Effector memory CD8-positive, alpha-beta T cell (primary cell): ENCODE data around the gene TRIM5.
A peak's percentile ranks its signal among the peaks of the same experiment; 100 is the strongest.
"Not testable (repeated sequence)": the region's sequence is repeated elsewhere in the genome, so short reads cannot be mapped to it uniquely, and the experiment has no call there.

ENCODE experiments used
- ATAC-seq: fragments of 150-1000 bp; cut with Tn5 transposase; replicated peaks from 2 replicates; pipeline ENCODE4 v1.10.0; 2021; ENCODE audit warnings: mild to moderate bottlenecking, moderate library complexity
- DNase-seq, 3 experiments: peaks; one replicate each; pipeline ENCODE4 v3.0.0; 2021
- H3K27ac Mint-ChIP-seq, 2 donors: one replicate each; pipeline ENCODE4 v1.8.0; 2022; ENCODE audit warnings: mild to moderate bottlenecking in 2 of 2, mixed read lengths in 2 of 2, moderate library complexity in 2 of 2
- H3K27me3 Mint-ChIP-seq, 2 donors: one replicate each; pipeline ENCODE4 v1.8.0; 2022; ENCODE audit warnings: mixed read lengths in 2 of 2
- H3K36me3 Mint-ChIP-seq: one replicate; pipeline ENCODE4 v1.8.0; 2022; ENCODE audit warnings: mild to moderate bottlenecking, moderate library complexity, mixed read lengths; ENCODE audit not compliant: insufficient read depth
- H3K4me1 Mint-ChIP-seq, 2 donors: one replicate each; pipeline ENCODE4 v1.8.0; 2022; ENCODE audit warnings: low read depth in 2 of 2, mixed read lengths in 2 of 2
- H3K4me3 Mint-ChIP-seq, 2 donors: one replicate each; pipeline ENCODE4 v1.8.0; 2022; ENCODE audit warnings: mild to moderate bottlenecking in 2 of 2, mixed read lengths in 2 of 2, moderate library complexity in 2 of 2
- H3K9me3 Mint-ChIP-seq, 2 donors: one replicate each; pipeline ENCODE4 v1.8.0; 2022; ENCODE audit warnings: mixed read lengths in 2 of 2

The TRIM5 gene

DNA sequence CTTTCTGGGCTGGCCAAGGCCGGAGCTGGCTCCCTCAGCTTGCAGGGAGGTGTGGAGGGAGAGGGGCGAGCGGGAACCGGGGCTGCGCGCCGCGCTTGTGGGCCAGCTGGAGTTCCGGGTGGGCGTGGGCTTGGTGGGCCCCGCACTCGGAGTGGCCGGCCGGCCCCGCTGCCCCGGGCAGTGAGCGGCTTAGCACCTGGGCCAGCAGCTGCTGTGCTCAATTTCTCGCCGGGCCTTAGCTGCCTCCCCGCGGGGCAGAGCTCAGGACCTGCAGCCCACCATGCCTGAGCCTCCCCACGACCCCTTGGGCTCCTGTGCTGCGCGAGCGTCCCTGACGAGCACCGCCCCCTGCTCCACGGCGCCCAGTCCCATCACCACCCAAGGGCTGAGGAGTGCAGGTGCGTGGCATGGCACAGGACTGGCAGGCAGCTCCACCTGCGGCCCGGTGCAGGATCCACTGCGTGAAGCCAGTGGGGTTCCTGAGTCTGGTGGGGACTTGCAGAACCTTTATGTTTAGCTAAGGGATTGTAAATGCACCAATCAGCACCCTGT is 1.9 kb downstream of the TRIM5 start:
- H3K27me3 Mint-ChIP-seq, ATAC-seq, H3K9me3 Mint-ChIP-seq, DNase-seq: not testable (repeated sequence)
- H3K36me3 Mint-ChIP-seq = peaks cover 30% of the 10 kb centered on the region
- H3K4me1 Mint-ChIP-seq = peaks cover 21 to 40% of the 10 kb centered on the region in 2 donors
- H3K27ac Mint-ChIP-seq = peak overlapping the region; percentile 95 to 96
- H3K4me3 Mint-ChIP-seq = peak overlapping the region; percentile 88

DNA sequence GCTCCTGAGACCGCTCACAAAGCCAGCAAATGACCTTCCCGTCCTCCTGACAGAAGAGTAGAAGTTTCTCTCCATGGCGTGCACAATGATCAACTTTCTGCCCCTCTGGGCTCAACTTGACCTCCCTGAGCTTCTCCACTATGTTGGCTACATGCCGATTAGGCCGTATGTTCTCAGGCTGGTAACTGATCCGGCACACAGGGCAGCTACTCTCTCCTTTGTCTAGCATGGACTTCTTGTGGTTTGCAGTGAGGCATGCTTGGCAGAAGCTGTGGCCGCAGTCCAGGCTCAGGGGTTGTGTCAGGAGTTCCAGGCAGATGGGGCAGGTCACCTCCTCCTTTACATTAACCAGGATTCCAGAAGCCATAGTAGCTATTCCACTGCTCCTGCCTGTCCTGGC is 5.1 kb downstream of the TRIM5 start:
- H3K27ac Mint-ChIP-seq = peak overlapping the region in 1 of 2 donors; percentile 39
- ATAC-seq = no peak
- no peak for DNase-seq
- no peaks in the 10 kb centered on the region for H3K9me3 Mint-ChIP-seq
- peaks cover 18 to 35% of the 10 kb centered on the region in 2 donors for H3K4me1 Mint-ChIP-seq
- H3K27me3 Mint-ChIP-seq = no peaks in the 10 kb centered on the region
- no peak overlapping the region for H3K4me3 Mint-ChIP-seq
- peaks cover 41% of the 10 kb centered on the region for H3K36me3 Mint-ChIP-seq

DNA sequence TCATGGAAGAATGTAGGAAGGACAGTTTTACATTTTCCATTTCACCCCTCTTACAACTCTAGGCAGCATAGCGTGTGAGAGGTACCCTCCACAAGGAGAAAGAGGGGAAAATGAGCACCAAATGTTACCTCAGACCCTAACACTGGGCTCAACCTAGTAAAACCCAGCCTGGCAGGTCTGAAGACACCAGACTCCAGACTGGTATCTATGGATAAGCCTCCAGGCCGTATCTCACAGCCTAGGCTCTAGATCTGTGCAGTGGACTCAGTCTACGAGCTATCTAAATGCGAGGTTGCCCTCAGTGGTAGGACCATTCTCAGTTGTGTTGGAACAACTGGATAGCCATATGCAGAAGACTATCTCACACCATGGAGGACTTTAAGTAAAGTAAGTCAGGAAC is 10.5 kb downstream of the TRIM5 start:
- no peak for ATAC-seq

DNA sequence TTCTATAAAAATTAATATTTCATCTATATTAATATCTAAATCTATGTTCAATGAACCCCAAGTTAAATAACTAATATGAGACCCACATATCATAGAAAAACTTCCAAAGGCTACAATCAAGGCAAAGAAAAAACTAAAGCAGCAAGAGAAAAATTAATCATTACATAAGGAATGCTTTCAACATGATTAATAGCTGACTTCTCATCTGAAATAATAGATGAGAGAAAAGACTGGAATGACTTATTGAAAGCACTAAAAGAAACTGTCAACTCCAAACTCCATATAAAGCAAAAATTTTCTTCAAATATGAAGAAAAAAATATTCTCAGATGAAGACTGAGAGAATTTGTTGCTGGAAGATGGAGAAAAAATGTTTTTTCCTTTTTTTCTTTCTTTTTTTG is 13.0 kb downstream of the TRIM5 start:
- peaks cover 1 to 22% of the 10 kb centered on the region in 2 donors for H3K4me1 Mint-ChIP-seq
- H3K27me3 Mint-ChIP-seq = no peaks in the 10 kb centered on the region
- no peak overlapping the region for H3K4me3 Mint-ChIP-seq
- H3K27ac Mint-ChIP-seq = no peak overlapping the region
- H3K36me3 Mint-ChIP-seq = peaks cover 55% of the 10 kb centered on the region
- DNase-seq = no peak
- no peak for ATAC-seq
- no peaks in the 10 kb centered on the region for H3K9me3 Mint-ChIP-seq

More for the DNA sequence above, 10.5 kb downstream of the TRIM5 start:
- Mint-ChIP-seq H3K4me3 (no peak overlapping the region), H3K27ac (no peak overlapping the region), H3K9me3 (no peaks in the 10 kb centered on the region), H3K36me3 (peaks cover 53% of the 10 kb centered on the region), H3K4me1 (peaks cover 8 to 25% of the 10 kb centered on the region in 2 donors), H3K27me3 (no peaks in the 10 kb centered on the region)
- DNase-seq = no peak

DNA sequence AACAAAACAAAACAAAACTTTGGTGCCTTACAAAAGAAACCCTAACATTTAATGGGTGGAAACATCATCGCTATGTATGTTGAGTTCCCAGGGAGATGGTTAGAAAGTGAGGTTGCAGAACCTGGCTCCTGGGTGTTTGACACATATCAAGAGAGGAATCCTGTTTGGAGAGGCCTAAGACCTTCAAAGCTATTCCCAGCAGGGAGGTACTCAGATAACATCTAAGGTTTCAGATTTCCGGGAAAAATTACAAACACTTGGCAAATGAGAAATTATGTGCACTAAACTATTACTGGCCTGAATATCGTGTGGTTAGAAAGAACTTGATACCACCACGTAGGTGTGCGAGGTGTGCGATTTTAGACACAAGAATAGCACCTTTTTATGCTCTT is 18.5 kb downstream of the TRIM5 start:
- Mint-ChIP-seq H3K9me3 (no peaks in the 10 kb centered on the region), H3K27ac (no peak overlapping the region), H3K4me1 (no peaks in the 10 kb centered on the region), H3K4me3 (no peak overlapping the region), H3K36me3 (peaks cover 67% of the 10 kb centered on the region), H3K27me3 (no peaks in the 10 kb centered on the region)
- ATAC-seq (no peak), DNase-seq (no peak)

DNA sequence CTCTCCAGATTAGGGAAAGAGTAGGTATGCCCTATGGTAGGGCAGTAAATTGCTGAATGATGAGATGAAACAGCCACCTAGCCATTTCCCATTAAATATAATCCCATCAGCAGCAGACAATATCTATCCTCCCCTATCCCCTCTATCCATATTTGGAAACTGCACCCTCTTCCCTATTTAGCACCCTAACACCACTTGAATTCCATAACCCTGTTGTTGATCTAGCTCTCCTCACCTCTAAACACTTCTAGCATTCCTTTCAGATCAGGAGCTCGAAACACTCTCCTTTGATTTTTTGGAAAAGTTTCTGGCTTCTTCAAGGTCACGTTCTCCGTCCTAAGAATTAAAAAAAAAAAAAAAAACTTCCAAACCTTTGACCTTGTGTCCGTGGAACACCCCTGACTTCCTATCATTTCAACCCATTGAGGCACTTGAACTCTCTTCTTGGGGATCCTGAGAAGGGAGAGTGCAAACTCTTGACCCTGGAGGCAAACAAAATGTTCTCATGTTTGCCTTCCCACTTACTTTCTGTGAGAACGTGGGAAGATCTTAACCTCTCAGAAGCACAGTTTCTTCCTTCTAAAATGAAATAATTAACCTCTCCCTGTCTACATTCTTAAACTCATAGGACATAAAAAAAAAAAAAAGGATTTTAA is 19.0 kb downstream of the TRIM5 start:
- Mint-ChIP-seq H3K27ac (no peak overlapping the region), H3K27me3 (no peaks in the 10 kb centered on the region), H3K9me3 (no peaks in the 10 kb centered on the region), H3K4me3 (no peak overlapping the region), H3K36me3 (peaks cover 62% of the 10 kb centered on the region), H3K4me1 (no peaks in the 10 kb centered on the region)
- ATAC-seq (no peak), DNase-seq (no peak)

DNA sequence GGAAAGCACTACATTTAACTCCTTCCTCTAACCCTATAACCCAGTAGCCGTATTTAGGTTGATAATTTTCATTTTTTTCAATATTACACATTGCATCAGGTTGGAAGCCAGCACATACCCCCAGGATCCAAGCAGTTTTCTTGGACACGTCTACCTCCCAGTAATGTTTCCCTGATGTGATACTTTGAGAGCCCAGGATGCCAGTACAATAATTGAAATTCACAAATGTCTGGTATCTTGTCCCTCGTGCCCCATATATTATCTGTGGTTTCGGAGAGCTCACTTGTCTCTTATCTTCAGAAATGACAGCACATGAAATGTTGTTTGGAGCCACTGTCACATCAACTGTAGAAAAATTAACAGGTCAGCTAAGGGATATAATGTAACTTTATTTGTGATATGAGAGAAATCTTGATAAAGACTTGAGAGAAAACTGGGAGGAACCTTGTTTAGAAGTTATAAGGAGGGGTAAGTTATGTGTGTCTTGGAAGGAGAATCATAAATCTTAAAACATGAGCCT is 19.8 kb downstream of the TRIM5 start:
- no peak for DNase-seq
- Mint-ChIP-seq H3K4me3 (no peak overlapping the region), H3K4me1 (no peaks in the 10 kb centered on the region), H3K9me3 (no peaks in the 10 kb centered on the region), H3K27me3 (no peaks in the 10 kb centered on the region), H3K27ac (no peak overlapping the region), H3K36me3 (peaks cover 54% of the 10 kb centered on the region)
- ATAC-seq = no peak

DNA sequence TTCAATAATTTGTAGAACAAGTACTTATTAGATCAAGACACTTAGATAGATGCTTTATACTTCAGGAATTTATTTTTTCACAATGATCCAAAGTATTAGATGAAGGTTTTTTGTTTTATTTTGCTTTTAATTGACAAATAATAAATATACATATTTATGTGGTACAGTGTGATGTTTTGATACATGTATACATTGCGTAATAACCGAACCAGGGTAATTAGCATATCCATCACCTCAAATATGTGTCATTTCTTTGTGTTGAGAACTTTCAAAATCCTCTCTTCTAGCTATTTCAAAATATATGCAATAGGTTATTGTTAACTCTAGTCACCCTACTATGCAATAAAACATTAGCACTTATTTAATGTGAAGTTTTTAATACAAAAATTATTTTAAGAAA is 21.4 kb downstream of the TRIM5 start:
- Mint-ChIP-seq H3K27ac (no peak overlapping the region), H3K4me3 (no peak overlapping the region), H3K9me3 (no peaks in the 10 kb centered on the region), H3K27me3 (no peaks in the 10 kb centered on the region), H3K36me3 (peaks cover 43% of the 10 kb centered on the region), H3K4me1 (no peaks in the 10 kb centered on the region)
- ATAC-seq (no peak), DNase-seq (no peak)

DNA sequence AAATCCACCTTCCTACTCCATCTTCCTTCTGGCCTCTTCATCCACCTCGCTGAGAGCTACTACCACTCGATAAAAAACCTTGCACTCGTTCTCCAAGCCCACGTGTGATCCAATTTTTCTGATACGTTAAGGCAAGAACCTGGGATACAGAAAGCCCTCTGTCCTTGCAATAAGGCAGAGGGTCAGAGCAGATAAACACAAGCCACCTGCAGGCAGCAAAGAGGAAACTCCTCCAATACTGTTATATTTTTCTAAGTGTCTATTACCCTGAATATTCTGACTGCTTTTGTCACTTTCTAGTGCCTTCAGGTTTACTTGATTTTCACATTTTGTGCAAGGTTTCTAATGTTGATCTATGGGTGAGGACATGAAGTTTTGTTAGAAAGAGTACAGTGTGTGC is 26.6 kb downstream of the TRIM5 start:
- H3K27me3 Mint-ChIP-seq = no peaks in the 10 kb centered on the region
- H3K4me3 Mint-ChIP-seq = no peak overlapping the region
- H3K4me1 Mint-ChIP-seq = no peaks in the 10 kb centered on the region
- H3K36me3 Mint-ChIP-seq = peaks cover 5% of the 10 kb centered on the region
- ATAC-seq (no peak), DNase-seq (no peak)
- no peaks in the 10 kb centered on the region for H3K9me3 Mint-ChIP-seq
- no peak overlapping the region for H3K27ac Mint-ChIP-seq

DNA sequence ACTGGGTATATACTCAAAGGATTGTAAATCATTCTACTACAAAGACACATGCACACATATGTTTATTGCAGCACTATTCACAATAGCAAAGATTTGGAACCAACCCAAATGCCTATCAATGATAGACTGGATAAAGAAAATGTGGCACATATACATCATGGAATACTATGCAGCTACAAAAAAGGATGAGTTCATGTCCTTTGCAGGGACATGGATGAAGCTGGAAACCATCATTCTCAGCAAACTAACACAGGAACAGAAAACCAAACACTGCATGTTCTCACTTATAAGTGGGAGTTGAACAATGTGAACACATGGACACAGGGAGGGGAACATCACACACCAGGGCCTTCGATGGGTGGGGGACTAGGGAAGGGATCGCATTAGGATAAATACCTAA is 27.9 kb downstream of the TRIM5 start:
- H3K36me3 Mint-ChIP-seq, DNase-seq, H3K27me3 Mint-ChIP-seq, ATAC-seq, H3K27ac Mint-ChIP-seq, H3K4me1 Mint-ChIP-seq, H3K4me3 Mint-ChIP-seq, H3K9me3 Mint-ChIP-seq: not testable (repeated sequence)

DNA sequence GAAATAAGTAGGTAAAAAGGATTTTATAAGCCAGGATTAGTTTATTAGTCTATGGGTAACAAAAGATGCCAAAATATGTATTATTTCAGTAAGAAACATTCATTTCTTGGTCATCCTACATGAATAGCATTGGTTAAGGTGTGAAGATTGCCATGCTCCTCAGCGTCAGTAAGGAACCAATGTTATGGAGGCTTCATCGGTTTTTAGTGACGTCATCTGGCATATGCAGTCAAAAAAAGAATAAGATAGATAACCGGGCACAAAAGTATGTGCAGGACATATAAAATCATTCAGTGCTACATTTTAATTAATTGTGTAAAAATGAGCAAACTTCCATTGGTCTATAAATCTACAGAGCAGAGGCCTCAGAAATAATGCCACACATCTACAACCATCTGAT is 29.4 kb downstream of the TRIM5 start:
- Mint-ChIP-seq H3K27ac (no peak overlapping the region), H3K36me3 (no peaks in the 10 kb centered on the region), H3K27me3 (no peaks in the 10 kb centered on the region), H3K9me3 (peaks cover 0 to 1% of the 10 kb centered on the region in 2 donors), H3K4me1 (no peaks in the 10 kb centered on the region), H3K4me3 (no peak overlapping the region)
- no peak for ATAC-seq
- no peak for DNase-seq

DNA sequence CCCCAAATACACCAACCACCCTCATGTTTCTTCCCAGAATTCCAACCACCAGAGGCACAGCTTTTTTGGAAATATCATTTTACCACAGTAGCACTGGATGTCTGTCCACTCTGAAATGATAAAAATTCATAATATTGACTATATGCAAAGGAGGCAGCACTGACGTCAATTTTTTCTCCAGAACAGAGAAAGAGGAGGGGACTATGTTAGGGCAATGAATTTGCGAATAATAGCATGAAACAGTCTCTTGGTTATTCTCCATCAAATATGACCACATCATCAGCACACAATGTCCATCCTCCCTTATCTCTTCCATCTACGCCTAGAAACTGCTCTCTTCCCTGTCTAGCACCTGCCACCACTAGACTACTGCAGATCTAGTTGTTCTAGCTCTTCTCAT is 38.7 kb downstream of the TRIM5 start:
- H3K9me3 Mint-ChIP-seq = no peaks in the 10 kb centered on the region
- H3K4me1 Mint-ChIP-seq = peaks cover 0 to 3% of the 10 kb centered on the region in 2 donors
- H3K27ac Mint-ChIP-seq = no peak overlapping the region
- no peaks in the 10 kb centered on the region for H3K27me3 Mint-ChIP-seq
- peaks cover 20% of the 10 kb centered on the region for H3K36me3 Mint-ChIP-seq
- DNase-seq (no peak), ATAC-seq (no peak)
- H3K4me3 Mint-ChIP-seq = no peak overlapping the region

DNA sequence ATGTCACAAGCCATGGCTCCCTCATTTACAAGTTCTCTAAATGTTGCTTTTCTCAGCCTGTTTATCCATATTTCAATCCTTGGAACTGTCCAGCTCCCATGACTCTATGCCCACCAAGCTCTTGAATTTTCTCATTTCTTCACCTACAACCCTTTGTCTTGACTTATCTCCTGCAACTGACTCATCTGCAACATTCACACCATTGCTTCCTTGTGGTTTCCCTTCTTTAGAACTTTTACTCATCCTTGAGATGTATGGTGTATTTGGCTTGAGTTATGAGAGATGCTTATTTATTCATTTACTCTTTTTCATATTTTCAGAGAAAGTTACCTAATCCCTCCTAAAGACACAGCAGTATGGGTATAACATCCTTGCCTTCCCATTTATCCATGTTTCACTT is 41.3 kb downstream of the TRIM5 start:
- H3K36me3 Mint-ChIP-seq = peaks cover 21% of the 10 kb centered on the region
- ATAC-seq (no peak), DNase-seq (no peak)
- H3K27me3 Mint-ChIP-seq = no peaks in the 10 kb centered on the region
- H3K9me3 Mint-ChIP-seq = no peaks in the 10 kb centered on the region
- H3K4me1 Mint-ChIP-seq = peaks cover 0 to 3% of the 10 kb centered on the region in 2 donors
- no peak overlapping the region for H3K4me3 Mint-ChIP-seq
- peak overlapping the region in 1 of 2 donors; percentile 61 for H3K27ac Mint-ChIP-seq

DNA sequence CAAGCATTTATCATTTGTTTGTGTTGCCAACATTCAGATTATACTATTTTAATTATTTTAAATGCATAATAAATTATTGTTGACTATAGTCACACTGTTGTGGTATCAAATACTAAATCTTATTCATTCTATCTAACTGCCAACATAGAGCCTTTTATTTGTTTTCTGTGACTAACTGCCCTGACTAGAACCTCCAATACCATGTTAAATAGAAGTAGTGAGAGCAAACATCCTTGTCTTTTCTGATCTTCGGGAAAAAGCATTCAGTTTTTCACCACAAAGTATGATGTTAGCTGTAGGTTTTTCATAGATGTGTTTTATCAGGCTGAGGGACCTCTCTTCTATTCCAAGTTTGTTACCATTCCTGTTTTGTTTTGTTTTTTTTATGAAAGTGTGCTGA is 44.9 kb downstream of the TRIM5 start:
- DNase-seq (no peak), ATAC-seq (no peak)
- Mint-ChIP-seq H3K9me3 (no peaks in the 10 kb centered on the region), H3K27me3 (no peaks in the 10 kb centered on the region), H3K36me3 (peaks cover 42% of the 10 kb centered on the region), H3K4me1 (peaks cover 0 to 3% of the 10 kb centered on the region in 2 donors), H3K4me3 (no peak overlapping the region), H3K27ac (peak overlapping the region in 1 of 2 donors; percentile 55)
